Right renal pelvis (tissue), 4 donors: Measurements from ENCODE around the gene CFAP157. TPM values are rescaled to one million over a fixed set of nuclear protein-coding genes. Genes with fewer than 3 reads are reported as not detected.

ENCODE experiments used
- DNase-seq, 4 donors: peaks; one replicate each; pipeline ENCODE4 v3.0.0-alpha.2; 2013; ENCODE audit warnings: low read depth in 4 of 4, low spot score in 3 of 4, missing footprints in 1 of 4
- polyA plus RNA-seq, 4 donors: library from polyadenylated mRNA; unstranded; fragments of 120-200 nt; gene quantifications; one replicate each; pipeline ENCODE4 v1.2.1, GENCODE V29; 2013; ENCODE audit not compliant: insufficient read length in 4 of 4

Gene CFAP157
- polyA plus RNA-seq, 4 donors = 3.8 to 5.7 (median 4.8) TPM

DNA sequence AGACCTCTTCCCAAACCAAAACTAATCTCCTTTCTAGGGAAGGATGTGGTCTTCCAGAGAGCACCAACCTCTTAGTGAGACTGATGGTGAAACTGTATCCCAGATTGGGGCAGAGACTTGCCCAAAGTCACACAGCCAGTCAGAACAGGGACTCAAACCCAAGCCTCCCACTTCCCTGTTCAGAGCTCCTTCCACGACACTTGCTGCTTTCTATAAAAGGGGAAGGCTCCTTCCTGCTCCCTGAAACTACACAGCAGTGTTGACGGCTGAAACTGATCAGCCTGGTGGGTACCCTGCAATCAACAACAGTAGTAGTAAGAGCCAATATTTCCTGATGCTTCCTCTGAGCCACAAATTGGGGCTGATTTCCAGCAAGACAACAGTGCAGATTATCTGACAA is 26.8 kb downstream of the CFAP157 start:
- no peak for DNase-seq

- no peak for DNase-seq
Measured at GRCh38 chr9:127734247-127734746, 27.5 kb downstream of the CFAP157 start.

- peak; percentile 93 to 95 (median 95) for DNase-seq
Measured at GRCh38 chr9:127734747-127735529, 28.1 kb downstream of the CFAP157 start, which contains the start of gene TOR2A. TOR2A (minus strand) TSS chr9:127735294; CDS start chr9:127735270, 24 bp downstream.

GRCh38 chr9:127735530-127736185 is 28.9 kb downstream of the CFAP157 start:
- no peak for DNase-seq

GRCh38 chr9:127738666-127739065 is 31.9 kb downstream of the CFAP157 start:
- no peak for DNase-seq

- no peak for DNase-seq
Measured at GRCh38 chr9:127739614-127740330, 33.0 kb downstream of the CFAP157 start.

DNA sequence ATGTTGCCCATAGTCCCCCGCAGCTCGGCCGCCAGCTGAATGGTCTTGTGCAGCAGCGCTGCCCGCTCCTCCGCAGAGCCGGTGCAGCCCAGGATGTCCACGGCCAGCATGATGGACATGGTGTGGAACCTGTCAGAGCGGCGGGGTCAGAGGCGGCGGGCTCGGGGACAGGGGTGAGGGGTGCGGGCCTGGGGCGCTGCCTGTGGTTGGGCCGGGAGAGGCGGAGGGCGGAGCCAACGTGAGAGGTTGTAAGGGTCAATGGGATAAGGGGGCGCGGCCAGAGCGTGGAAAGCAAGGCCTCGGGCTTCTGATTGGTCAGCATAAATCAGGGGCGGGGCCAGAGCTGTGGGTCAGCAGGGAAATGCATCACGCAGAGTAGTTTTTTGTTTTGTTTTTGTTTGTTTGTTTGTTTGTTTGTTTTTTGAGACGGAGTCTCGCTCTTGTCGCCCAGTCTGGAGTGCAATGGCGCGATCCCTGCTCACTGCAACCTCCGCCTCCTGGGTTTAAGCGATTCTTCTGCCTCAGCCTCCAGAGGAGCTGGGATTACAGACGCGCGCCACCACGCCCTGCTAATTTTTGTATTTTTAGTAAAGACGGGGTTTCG is 35.1 kb downstream of the CFAP157 start:
- peak in 1 of 4 donors; percentile 59 for DNase-seq

DNA sequence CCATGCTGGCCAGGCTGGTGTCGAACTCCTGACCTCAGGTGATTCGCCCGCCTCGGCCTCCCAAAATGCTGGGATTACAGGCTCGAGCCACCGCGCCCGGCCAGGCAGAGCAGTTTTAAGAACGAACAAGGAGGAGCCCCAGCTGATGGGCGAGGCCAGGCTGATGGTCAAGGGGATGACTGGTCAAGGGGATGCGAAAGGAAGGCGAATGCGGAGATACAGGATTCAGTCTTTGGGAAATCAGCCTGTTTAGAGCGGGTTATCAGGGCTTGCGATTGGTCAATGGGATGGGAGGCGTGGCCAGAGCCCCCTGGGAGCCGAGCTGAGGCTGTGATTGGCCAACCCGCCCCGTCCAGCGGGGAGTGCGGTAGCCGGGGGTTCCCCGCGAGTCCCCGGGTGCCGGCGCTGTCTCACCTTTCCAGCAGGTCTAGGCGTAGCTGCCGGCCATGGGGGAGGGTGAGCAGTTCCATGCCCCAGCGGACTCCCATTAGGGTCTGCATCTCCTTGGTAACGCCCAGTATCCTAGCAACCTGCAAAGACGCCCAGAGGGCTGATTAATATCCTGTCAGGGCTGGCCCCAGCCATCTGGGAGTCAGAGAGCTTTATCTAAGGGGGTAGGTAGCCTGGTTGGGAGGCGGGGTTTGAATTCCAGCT is 35.8 kb downstream of the CFAP157 start:
- peak in 3 of 4 donors; percentile 61 to 71 (median 69) for DNase-seq

DNA sequence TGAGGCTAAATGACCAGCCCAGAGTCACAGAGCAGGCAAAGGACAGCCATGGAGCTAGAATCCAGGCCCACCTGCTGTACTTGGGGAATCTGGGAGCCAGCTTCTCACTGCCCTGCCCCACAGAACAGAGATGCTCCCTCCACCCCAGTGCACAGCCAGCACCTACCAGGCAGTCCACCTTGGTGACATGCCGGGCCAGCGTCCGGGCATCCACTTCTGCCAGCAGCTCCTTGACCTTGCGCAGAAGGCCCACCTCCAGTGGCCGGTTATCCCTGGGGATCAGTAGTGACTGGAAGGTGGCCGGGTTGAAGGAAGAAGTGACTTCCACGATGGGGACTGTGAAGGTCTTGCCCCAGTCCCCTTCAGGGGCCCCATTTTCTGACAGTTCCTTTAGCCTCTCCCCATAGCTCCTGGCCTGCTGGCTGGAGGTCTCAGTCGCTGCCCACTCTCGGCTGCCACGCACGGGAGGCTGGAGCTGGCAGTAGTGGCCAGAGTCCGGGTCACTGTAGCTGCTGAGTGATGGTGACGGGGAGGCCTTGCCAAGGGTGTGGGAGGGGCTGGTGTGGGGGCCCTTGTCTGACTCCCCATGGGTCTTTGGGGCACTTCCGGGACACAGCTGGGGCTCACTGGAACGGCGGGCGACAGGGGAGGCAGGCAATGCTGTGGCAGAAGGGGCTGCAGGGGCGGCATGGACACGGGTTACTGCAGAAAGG is 37.8 kb downstream of the CFAP157 start:
- DNase-seq = no peak

DNA sequence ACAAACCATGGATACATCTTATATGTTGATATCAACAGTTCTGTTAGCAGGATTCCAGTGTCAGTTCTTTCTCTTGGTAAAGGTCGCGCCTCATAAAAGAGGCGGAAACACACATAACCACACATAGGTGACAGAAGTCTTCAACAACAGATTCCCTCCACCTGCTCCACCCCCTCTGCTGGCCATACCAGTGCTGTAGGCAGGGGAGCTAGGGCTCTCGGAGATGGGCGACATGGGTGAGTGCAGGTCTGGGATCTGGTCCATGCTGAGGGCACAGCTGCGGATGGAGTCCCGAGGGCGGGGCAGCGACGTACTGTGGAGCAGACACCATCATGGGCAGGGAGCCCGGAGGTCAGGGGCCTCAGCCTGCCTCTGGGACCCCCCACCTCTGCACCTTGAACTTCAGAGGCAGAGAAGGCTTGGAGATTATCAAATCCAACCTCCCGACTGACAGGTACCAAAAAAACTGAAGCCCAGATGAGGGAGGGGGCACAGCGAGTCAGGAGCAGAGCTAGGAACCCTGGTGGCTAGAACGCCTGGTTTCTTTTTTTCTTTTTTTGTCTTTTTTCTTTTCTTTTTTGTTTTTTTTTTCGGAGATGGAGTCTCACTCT is 40.3 kb downstream of the CFAP157 start:
- DNase-seq = no peak

- no peak for DNase-seq
Measured at GRCh38 chr9:127749090-127749787, 42.5 kb downstream of the CFAP157 start.

GRCh38 chr9:127751269-127752054 is 44.7 kb downstream of the CFAP157 start:
- no peak for DNase-seq

- DNase-seq = no peak
Measured at GRCh38 chr9:127753148-127753547, 46.4 kb downstream of the CFAP157 start.

GRCh38 chr9:127753622-127754021 is 46.8 kb downstream of the CFAP157 start:
- DNase-seq = no peak

DNA sequence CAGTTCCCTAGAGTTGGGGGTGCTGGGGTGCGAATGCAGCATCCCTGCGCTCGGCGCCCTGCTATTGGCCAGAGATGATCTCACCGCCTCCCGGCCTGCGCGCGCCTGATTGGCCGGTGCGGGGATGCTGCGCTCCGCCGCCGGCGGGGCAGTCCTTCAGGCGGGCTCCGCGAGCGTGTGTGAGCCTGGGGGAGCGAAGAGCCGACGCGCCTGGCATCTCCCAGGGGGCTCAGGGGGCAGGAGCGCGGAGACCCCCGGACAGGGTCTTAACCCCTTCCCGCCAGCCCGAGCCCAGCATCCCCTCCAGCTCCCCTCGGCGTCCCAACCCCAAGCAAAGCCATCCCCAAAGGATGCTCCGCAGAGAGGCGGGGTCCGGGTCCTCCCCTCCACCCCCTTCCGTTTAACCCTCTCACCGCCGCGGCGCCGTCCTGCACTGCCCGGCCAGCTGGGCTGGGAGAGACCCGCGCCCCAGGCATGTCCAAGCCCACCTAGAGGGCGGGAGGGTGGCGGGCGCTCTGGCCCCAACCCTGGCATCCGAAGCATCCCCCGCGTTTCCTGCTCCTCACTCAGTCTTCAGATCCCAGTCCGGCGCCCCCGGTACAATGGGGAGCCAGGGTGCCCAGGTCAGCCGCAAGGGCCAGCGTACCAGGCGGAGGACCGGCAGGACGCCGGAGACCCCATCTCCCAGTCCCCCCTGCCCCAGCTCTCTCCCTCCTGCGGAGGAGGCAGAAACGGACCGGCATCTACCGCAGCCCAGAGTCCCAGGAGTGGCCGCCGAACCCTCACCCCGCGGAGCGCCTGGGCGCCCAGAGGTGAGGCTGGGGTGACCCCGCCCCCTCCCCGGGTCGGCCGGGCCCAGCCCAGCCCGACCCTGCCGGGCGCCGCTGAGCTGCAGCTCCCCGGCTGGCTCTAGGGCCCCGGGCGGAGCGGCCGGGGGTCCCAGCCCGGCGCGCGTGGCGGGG is 47.6 kb downstream of the CFAP157 start:
- DNase-seq = no peak
